Fibroblast of the aortic adventitia (primary cell): Measurements from ENCODE around the gene TEN1. TPM values are rescaled to one million over a fixed set of nuclear protein-coding genes. Genes with fewer than 3 reads are reported as not detected.

Source experiments
- DNase-seq: peaks from one replicate; pipeline ENCODE4 v3.0.0-alpha.2; 2010; ENCODE audit warnings: low read depth
- H3K4me3 ChIP-seq: 2 replicates; pipeline ENCODE4 v1.5.1; 2011; ENCODE audit warnings: low read depth, mild to moderate bottlenecking, control low read depth, low read length, moderate library complexity
- total RNA-seq: library from RNA; depleted of rRNA; stranded (reverse); fragments of >200 nt; gene quantifications from 2 replicates; pipeline ENCODE4 v1.2.3, GENCODE V29; 2012; ENCODE audit warnings: low replicate concordance
- TF ChIP-seq, protein P1 (sequence below): IDR thresholded peaks from 2 replicates; pipeline ENCODE4 v1.5.1; 2011; ENCODE audit warnings: mild to moderate bottlenecking, low read length, control low read depth, inconsistent platforms; ENCODE audit not compliant: insufficient read depth

Gene TEN1
- total RNA-seq, 1 donor, result 16.0 TPM

DNA sequence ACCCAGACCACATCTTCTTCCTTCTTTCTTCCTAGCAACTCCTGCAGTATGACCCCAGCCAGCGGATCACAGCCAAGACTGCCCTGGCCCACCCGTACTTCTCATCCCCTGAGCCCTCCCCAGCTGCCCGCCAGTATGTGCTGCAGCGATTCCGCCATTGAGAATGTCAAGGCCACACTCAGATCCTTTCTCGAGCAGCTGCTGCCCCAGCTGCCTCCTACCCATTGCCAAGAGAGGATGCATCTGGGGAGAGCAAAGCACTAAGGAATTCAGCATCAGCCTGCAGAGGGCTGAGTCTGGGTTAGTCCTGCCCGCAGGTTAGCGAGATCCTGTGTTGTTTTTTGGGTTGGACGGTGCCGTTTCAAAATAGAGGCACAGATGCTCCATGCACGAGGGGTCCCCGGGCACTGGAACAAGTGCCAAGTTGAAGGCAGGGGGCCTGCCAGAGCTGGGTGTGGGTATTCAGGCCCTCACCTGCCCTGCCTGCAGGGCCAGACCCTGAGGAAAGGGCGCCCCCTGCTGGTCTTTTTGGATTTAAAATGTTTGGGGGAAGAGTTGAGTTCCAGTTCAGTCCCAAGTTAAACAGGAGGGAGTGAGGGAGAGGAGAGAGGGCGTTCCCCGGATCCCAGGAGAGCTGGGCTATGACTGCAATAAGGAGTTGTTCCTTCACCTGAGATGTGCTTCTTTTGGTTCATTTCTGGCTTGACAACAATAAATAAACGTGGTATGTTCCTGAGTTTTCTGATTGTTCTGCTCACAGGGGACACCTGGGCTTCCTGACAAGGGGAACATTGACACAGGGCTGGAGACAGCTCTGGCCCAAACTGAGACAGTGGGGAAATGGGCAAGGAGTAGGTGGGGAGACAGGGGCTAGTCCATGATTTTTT is 26.5 kb downstream of the TEN1 start:
- TF ChIP-seq, protein P1, sequence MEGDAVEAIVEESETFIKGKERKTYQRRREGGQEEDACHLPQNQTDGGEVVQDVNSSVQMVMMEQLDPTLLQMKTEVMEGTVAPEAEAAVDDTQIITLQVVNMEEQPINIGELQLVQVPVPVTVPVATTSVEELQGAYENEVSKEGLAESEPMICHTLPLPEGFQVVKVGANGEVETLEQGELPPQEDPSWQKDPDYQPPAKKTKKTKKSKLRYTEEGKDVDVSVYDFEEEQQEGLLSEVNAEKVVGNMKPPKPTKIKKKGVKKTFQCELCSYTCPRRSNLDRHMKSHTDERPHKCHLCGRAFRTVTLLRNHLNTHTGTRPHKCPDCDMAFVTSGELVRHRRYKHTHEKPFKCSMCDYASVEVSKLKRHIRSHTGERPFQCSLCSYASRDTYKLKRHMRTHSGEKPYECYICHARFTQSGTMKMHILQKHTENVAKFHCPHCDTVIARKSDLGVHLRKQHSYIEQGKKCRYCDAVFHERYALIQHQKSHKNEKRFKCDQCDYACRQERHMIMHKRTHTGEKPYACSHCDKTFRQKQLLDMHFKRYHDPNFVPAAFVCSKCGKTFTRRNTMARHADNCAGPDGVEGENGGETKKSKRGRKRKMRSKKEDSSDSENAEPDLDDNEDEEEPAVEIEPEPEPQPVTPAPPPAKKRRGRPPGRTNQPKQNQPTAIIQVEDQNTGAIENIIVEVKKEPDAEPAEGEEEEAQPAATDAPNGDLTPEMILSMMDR, result peak; percentile 68
- H3K4me3 ChIP-seq, result no peak overlapping the region
- DNase-seq, result peak; percentile 77

DNA sequence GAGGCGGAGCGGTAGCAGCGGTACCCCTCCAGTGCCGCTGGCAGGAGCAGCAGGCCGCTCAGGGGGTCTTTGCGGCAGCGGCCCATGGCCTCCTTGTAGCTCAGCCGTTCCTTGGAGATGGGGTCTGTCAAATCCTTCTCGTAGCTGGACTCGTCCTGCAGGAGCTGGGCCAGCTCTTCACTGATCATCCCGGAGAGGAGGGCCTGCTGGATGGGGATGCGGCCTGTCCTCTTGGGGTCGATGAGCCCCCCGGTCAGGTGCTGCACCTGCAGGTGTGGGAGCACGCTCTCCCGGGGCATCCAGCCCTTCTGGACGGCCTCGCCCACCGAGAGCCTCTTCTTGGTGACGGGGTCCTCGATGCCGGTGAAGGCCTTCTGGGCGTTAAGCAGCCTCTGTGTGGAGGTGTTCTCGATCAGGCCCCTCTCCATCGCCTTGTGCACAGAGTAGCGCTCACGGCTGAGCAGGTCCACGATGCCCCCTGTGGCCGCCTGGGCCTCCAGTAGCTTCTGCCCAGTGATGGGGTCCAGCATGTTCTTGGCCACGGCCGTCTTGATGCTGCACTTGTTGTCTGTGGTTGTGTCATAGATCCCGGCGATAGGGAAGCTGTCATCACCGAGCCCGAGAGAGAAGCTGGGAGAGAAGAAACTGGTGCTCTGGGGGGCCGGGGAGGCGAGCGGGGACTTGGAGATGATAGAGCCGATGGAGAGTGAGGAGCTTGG is 28.2 kb downstream of the TEN1 start:
- TF ChIP-seq, protein P1, result no peak
- no peak for DNase-seq
- no peak overlapping the region for H3K4me3 ChIP-seq

DNA sequence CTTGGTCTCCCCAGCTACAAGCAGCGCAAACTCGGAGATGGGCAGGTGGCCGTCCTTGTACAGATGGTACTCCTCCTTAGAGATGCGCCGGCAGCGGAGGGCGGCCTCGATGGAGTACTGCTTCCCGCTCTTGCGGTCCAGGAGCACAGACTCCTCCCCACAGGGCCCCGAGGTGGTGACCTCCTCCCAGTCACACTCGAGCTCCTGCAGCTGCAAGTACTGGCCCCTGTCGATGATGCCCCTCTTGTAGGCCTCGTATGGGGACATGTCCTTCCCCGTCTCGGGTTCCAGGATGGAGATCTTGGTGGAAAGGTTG is 28.8 kb downstream of the TEN1 start:
- no peak overlapping the region for H3K4me3 ChIP-seq
- DNase-seq, result no peak
- TF ChIP-seq, protein P1, result no peak

DNA sequence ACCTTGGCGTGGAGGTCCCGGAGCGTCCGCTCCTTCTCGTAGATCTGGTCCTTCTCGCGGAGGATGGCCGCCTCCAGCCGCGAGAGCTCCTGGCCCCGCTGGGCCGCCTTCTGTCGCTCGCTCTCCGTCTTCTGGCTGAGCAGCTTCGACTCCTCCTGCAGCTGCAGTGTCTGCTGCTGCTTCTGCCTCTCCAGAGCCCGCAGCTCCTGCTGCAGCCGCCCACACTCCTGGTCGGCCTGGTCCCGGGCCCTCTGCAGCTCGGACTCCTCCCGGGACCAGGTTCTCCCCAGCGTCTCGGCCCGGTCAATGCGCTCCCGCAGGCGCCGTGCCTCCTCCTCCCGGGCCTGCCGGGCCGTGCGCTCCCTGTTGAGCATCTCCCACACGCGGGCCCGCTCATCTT is 29.2 kb downstream of the TEN1 start:
- no peak for DNase-seq
- TF ChIP-seq, protein P1, result no peak
- no peak overlapping the region for H3K4me3 ChIP-seq

DNA sequence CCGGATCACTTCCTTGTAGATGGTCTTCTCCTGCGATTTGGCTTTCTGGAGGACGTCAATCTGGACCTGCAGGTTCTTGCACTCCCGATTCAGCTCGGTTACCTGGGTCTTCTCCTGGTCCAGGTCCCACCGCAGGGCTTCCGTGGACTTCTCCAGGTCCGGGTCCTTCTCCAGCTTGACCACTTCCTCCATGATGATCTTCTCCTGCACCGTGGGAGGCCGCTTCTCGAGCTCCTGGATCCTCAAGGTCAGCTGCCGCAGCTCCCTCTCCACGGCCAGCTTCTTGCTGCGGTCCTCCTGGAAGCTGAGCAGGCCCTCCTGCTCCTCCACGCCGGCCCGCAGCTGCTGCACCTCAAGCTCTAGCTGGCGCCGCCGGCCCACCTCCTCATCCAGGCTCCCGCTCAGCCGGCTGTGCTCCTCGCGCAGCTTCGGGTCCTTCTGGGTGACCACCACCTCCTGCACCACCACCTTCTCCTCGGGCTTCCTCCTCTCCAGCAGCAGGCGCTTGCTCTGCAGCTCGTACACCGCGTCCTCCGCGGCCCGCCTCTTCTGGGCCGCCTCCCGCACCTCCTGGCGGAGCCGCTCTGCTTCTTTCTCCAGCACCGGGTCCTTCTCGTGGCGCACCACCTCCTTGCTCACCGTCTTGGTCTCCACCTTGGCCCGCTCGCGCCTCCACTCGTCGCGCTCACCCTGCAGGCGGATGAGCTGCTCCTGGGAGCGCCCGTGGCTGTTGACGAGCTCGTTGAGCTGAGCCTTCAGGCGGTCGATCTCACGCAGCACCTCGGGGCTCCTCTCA is 29.8 kb downstream of the TEN1 start:
- DNase-seq, result no peak
- TF ChIP-seq, protein P1, result no peak
- H3K4me3 ChIP-seq, result no peak overlapping the region

DNA sequence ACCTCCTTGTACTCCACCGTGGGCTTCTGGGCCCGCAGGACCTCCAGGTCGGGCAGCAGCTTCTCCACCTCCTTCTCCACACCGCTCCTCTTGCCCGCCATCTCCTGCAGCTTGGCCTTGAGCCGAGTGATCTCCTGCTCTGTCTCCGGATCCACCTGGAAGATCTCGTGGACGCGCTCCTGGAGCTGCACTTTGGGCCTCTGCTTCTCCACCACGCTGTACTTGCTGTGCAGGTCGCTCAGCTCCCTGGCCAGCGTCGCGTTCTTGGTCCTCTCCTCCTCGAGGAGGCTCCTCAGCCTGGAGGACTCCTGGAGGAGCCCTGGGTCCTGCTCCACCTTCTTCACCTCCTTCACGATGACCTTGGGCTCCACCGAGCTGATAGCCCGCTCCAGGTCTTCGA is 30.4 kb downstream of the TEN1 start:
- H3K4me3 ChIP-seq, result no peak overlapping the region
- TF ChIP-seq, protein P1, result no peak
- DNase-seq, result no peak
